ENCODE measurements around the gene SEC31A.

DNA sequence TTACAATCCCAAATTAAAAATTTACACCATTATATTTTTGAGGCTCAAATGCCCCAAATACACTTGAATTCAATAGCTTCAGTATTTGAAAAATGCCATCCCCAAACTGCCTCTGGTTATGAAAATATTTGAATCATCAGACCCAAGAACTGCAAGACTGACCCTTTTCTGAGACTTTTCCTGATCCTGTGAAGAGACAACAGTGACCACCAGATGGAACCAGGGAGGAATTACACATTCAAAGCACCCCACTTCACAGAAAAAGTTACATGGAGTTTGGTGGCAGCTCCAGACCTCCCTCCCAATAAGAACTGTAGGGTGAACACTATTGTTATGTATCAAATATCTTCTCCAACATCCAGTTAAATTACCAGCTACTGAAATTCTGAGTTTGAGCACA, 48.4 kb downstream of the SEC31A start:
- TF ChIP-seq, protein P1, sequence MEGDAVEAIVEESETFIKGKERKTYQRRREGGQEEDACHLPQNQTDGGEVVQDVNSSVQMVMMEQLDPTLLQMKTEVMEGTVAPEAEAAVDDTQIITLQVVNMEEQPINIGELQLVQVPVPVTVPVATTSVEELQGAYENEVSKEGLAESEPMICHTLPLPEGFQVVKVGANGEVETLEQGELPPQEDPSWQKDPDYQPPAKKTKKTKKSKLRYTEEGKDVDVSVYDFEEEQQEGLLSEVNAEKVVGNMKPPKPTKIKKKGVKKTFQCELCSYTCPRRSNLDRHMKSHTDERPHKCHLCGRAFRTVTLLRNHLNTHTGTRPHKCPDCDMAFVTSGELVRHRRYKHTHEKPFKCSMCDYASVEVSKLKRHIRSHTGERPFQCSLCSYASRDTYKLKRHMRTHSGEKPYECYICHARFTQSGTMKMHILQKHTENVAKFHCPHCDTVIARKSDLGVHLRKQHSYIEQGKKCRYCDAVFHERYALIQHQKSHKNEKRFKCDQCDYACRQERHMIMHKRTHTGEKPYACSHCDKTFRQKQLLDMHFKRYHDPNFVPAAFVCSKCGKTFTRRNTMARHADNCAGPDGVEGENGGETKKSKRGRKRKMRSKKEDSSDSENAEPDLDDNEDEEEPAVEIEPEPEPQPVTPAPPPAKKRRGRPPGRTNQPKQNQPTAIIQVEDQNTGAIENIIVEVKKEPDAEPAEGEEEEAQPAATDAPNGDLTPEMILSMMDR (IDR thresholded peaks at IDR 0.05): no peak
- TF ChIP-seq POLR2AphosphoS5 (IDR thresholded peaks at IDR 0.05): no peak
- no peak for TF ChIP-seq POLR2A (IDR thresholded peaks at IDR 0.05)

Data from sigmoid colon (tissue), 4 donors.